Measurements from ENCODE around the gene TMEM106B. TPM values are rescaled to one million over a fixed set of nuclear protein-coding genes. Genes with fewer than 3 reads are reported as not detected.

The TMEM106B gene
- total and polyA plus RNA-seq, 2 donors (not counting 3 experiments of a cell fraction or from before 2014, with no cell fraction given) = 13.7 to 23.1 TPM

- Histone ChIP-seq H3K4me1 (ENCODE audit: control insufficient read depth, extremely low read depth, insufficient read depth, low read length) (no peaks in the 10 kb centered on the region), H2AFZ (ENCODE audit: low read depth, low read length) (no peak overlapping the region), H3K27ac (ENCODE audit: insufficient read depth, low read depth, low read length) (no peak overlapping the region), H3K4me2 (ENCODE audit: insufficient read depth, low read length) (no peak overlapping the region), H4K20me1 (replicated peaks; ENCODE audit: control insufficient read depth, extremely low read depth, insufficient read depth, low read length) (no peaks in the 10 kb centered on the region), H3K79me2 (ENCODE audit: control insufficient read depth, insufficient read depth, low read length) (no peaks in the 10 kb centered on the region), H3K4me3 (replicated peaks in 1 of 3; ENCODE audit: insufficient read depth in 1 of 3, low read depth in 1 of 3, low read length in 3 of 3) (no peak overlapping the region), H3K27me3 (ENCODE audit: control insufficient read depth in 2 of 2, insufficient read depth in 2 of 2, low read length in 2 of 2) (no peaks in the 10 kb centered on the region), H3K9me3 (replicated peaks; ENCODE audit: control insufficient read depth, insufficient read depth, low read length) (no peaks in the 10 kb centered on the region), H3K9ac (replicated peaks; ENCODE audit: extremely low read depth, insufficient read depth, low read length) (no peak overlapping the region), H3K36me3 (ENCODE audit: control insufficient read depth in 2 of 2, extremely low read depth in 1 of 2, insufficient read depth in 2 of 2, low read length in 2 of 2) (peaks cover 0 to 2% of the 10 kb centered on the region in 2 experiments), H3K9me1 (replicated peaks; ENCODE audit: control insufficient read depth, extremely low read depth, insufficient read depth, low read length) (no peaks in the 10 kb centered on the region)
- no peak for DNase-seq (ENCODE audit: low read depth, low spot score)
- no peak for FAIRE-seq
- CTCF ChIA-PET = no interaction called here
- POLR2A ChIA-PET = no interaction called here
- BruUV-seq (replicated peaks) = no TSS peak
- dilution Hi-C loops (cut with MboI; ENCODE audit: extremely low pct_ligation_motif_present, low sequenced_read_pairs) (no loop called here), intact Hi-C loops (cut with micrococcal nuclease) (no loop called here)
- TF ChIP-seq GATA2 (IDR thresholded peaks at IDR 0.05; ENCODE audit: insufficient read depth, insufficient read length, low read depth, low read length) (no peak), MYC (IDR thresholded peaks at IDR 0.05; ENCODE audit: low read depth, low read length) (no peak), POLR2AphosphoS5 (IDR thresholded peaks at IDR 0.05; ENCODE audit: insufficient read depth, low read depth, low read length) (no peak), JUN (IDR thresholded peaks at IDR 0.05; ENCODE audit: borderline replicate concordance, insufficient read depth, insufficient read length, low read depth) (no peak)
- TF ChIP-seq, protein P1, sequence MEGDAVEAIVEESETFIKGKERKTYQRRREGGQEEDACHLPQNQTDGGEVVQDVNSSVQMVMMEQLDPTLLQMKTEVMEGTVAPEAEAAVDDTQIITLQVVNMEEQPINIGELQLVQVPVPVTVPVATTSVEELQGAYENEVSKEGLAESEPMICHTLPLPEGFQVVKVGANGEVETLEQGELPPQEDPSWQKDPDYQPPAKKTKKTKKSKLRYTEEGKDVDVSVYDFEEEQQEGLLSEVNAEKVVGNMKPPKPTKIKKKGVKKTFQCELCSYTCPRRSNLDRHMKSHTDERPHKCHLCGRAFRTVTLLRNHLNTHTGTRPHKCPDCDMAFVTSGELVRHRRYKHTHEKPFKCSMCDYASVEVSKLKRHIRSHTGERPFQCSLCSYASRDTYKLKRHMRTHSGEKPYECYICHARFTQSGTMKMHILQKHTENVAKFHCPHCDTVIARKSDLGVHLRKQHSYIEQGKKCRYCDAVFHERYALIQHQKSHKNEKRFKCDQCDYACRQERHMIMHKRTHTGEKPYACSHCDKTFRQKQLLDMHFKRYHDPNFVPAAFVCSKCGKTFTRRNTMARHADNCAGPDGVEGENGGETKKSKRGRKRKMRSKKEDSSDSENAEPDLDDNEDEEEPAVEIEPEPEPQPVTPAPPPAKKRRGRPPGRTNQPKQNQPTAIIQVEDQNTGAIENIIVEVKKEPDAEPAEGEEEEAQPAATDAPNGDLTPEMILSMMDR (IDR thresholded peaks at IDR 0.05; ENCODE audit: extremely low read depth in 1 of 2, insufficient read depth in 1 of 2, low read depth in 1 of 2, low read length in 2 of 2) = no peak
Measured at GRCh38 chr7:12234334-12234865, 23.3 kb downstream of the TMEM106B start.

DNA sequence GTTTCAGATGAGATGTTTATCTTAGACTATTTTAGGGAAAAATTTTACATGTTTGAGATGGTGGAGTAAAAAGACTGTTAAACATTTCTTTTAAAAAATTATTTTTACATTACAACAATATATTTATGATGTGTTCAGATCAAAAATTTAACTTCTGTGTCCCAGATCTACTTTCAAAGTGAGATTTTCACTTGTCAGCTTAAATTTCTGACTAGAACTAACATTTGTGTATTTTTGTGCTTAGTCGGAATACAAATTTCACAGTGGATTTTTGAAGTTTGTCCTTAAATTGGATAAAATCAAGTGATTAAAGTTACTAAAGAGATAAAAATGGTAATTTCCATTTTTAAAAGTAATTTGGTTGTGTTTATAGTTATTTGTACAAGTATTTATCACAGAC, 24.9 kb downstream of the TMEM106B start:
- intact Hi-C loops (cut with micrococcal nuclease) (no loop called here), dilution Hi-C loops (cut with MboI; ENCODE audit: extremely low pct_ligation_motif_present, low sequenced_read_pairs) (no loop called here)
- Histone ChIP-seq H3K27me3 (ENCODE audit: control insufficient read depth in 2 of 2, insufficient read depth in 2 of 2, low read length in 2 of 2) (no peaks in the 10 kb centered on the region), H4K20me1 (replicated peaks; ENCODE audit: control insufficient read depth, extremely low read depth, insufficient read depth, low read length) (no peaks in the 10 kb centered on the region), H3K9me1 (replicated peaks; ENCODE audit: control insufficient read depth, extremely low read depth, insufficient read depth, low read length) (no peaks in the 10 kb centered on the region), H3K27ac (ENCODE audit: insufficient read depth, low read depth, low read length) (no peak overlapping the region), H3K9ac (replicated peaks; ENCODE audit: extremely low read depth, insufficient read depth, low read length) (no peak overlapping the region), H3K4me1 (ENCODE audit: control insufficient read depth, extremely low read depth, insufficient read depth, low read length) (no peaks in the 10 kb centered on the region), H3K4me3 (replicated peaks in 1 of 3; ENCODE audit: insufficient read depth in 1 of 3, low read depth in 1 of 3, low read length in 3 of 3) (no peak overlapping the region), H3K79me2 (ENCODE audit: control insufficient read depth, insufficient read depth, low read length) (no peaks in the 10 kb centered on the region), H2AFZ (ENCODE audit: low read depth, low read length) (no peak overlapping the region), H3K36me3 (ENCODE audit: control insufficient read depth in 2 of 2, extremely low read depth in 1 of 2, insufficient read depth in 2 of 2, low read length in 2 of 2) (no peaks in the 10 kb centered on the region), H3K9me3 (replicated peaks; ENCODE audit: control insufficient read depth, insufficient read depth, low read length) (no peaks in the 10 kb centered on the region), H3K4me2 (ENCODE audit: insufficient read depth, low read length) (no peak overlapping the region)
- POLR2A ChIA-PET = no interaction called here
- FAIRE-seq = peak; percentile 33
- CTCF ChIA-PET = no interaction called here
- BruUV-seq (replicated peaks) = no TSS peak
- TF ChIP-seq, protein P1 (IDR thresholded peaks at IDR 0.05; ENCODE audit: extremely low read depth in 1 of 2, insufficient read depth in 1 of 2, low read depth in 1 of 2, low read length in 2 of 2) = no peak
- no peak for TF ChIP-seq GATA2 (IDR thresholded peaks at IDR 0.05; ENCODE audit: insufficient read depth, insufficient read length, low read depth, low read length)
- no peak for TF ChIP-seq MYC (IDR thresholded peaks at IDR 0.05; ENCODE audit: low read depth, low read length)
- TF ChIP-seq POLR2A (IDR thresholded peaks at IDR 0.05; ENCODE audit: low read depth, low read length) = no peak
- no peak for TF ChIP-seq MAX (IDR thresholded peaks at IDR 0.05; ENCODE audit: insufficient read depth, insufficient read length)
- TF ChIP-seq JUN (IDR thresholded peaks at IDR 0.05; ENCODE audit: borderline replicate concordance, insufficient read depth, insufficient read length, low read depth) = no peak
- TF ChIP-seq POLR2AphosphoS5 (IDR thresholded peaks at IDR 0.05; ENCODE audit: insufficient read depth, low read depth, low read length) = no peak
- TF ChIP-seq EZH2 (IDR thresholded peaks at IDR 0.05; ENCODE audit: borderline replicate concordance, low read depth, low read length, severe bottlenecking) = no peak
- TF ChIP-seq FOS (IDR thresholded peaks at IDR 0.05; ENCODE audit: borderline replicate concordance, insufficient read depth, low read length) = no peak
- DNase-seq (ENCODE audit: low read depth, low spot score) = no peak

Data from endothelial cell of umbilical vein (primary cell).